ENCODE data around the gene NFRKB.

NFRKB gene

DNA sequence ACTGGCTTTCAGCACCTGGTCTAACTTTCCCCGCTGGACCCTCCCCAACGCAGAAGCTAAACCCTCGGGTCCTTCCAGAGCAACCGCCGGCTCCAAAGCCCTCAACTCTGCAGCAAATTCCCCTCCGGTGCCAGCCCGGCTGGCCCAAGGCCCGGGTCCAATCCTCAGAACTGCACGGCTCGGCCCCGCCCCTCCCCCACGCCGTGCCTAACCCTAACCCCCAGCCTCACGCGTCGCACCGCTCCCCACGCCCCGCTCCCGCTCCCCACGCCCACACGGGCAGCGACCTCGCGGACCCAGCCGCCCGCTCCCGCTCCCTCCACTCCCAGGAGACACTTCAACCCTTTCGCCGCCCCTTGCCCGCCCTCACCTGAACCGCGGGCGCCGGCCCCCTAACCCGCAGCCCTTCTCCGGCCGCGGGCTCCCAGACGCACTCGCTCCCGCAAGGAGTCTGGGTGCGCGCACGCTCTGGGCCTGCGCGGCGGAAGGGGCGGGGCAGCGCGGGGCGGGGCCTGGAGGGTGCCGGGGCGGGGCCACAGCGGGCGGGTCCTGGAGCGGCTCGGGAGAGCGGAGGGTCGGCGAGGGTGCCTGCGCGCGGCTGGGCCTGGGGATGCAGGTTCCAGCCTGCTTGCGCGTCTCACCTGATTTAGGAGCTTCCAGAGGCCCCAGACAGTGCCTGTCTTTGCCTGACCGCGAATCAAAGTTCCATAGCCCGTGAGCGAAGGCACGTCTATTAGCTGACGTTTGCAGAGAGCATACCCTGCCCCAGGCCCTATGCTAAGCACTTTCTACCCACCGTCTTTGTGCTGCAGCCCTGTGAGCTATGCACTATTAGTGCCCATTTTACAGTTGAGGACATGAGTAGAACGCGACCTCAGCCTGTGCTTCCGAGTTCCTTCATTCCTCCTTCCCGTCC, at the start of gene NFRKB:
TSS of gene NFRKB (minus strand) at position 453 of the 916 bp plus-strand sequence. CDS start 2,729 bp downstream, outside the sequence.
- DNase-seq (ENCODE audit: low read depth), result no peak

GRCh38 chr11:129944696-129945095, 49.3 kb upstream of the NFRKB start:
- no peak for DNase-seq (ENCODE audit: low read depth)

GRCh38 chr11:129943036-129943435, 47.7 kb upstream of the NFRKB start:
- DNase-seq (ENCODE audit: low read depth), result no peak

DNA sequence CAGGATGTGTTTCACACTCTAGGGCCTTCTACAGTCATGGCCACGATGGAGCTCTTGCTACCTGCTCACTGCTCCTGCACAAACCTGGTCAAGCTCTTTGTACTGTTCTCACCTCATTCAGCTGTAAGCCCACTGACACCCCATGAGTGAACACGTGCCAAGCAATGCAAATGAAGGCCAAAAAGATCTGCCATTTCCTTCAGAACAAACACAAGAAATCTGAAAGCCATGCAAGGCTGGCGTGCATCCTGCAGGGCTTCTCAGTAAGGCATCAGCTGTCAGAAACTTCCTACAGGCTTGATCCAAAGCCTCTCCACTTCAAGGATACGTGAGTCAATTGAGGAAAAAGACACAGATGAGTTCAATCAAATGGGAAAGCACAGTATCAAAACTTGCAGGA, 44.1 kb upstream of the NFRKB start:
- DNase-seq (ENCODE audit: low read depth), result no peak

- no peak for DNase-seq (ENCODE audit: low read depth)
Measured at GRCh38 chr11:129938764-129939163, 43.4 kb upstream of the NFRKB start.

GRCh38 chr11:129937592-129938238, 42.3 kb upstream of the NFRKB start:
- no peak for DNase-seq (ENCODE audit: low read depth)

- no peak for DNase-seq (ENCODE audit: low read depth)
Measured at GRCh38 chr11:129935723-129936122, 40.3 kb upstream of the NFRKB start.

- no peak for DNase-seq (ENCODE audit: low read depth)
Measured at GRCh38 chr11:129933891-129934290, 38.5 kb upstream of the NFRKB start.

DNA sequence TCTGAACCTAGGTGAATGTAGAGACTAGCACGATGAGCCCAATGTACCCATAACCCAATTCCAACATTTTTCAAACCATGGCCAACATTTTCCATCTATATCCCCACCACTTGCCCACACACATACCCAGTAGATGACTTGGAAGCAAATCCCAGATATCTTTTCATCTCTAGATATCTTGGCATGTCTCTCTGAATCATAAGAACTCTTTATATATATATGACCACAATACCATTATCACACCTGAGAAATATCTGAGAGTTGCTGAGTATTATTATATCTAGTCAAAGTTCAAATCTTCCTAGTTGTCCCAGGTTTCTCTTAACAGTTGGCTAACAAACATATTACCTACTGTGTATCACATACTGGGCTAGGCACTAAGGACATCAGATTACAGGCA, 37.9 kb upstream of the NFRKB start:
- DNase-seq (ENCODE audit: low read depth), result no peak

DNA sequence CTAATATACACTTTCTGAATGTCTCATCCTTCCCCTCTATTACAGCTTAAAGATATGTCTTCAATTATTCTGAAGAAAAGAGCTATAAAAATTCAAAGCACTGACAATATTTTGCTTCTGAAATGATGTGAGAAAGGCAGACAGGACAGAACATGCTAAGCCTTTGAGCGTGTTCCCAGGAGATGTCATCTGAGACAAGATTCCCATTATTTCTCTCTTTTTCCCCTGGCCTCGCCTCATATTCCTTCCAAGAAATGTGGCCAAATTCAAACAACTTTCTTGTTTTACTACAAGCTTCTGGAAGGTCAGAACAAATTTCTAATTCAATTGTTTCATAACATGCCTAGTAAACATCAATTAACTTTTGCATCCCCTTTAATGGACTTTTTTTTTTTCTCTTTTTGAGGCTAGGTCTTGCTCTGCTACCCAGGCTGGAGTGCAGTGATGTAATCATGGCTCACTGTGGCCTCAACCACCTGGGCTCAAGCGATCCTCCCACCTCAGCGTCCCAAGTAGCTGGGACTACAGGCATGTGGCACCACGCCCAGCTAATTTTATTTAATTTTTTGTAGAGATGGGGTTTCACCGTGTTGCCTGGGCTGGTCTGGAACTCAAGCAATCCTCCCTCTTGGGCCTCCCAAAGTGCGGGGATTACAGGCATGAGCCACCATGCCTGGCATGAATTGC, 37.1 kb upstream of the NFRKB start:
- DNase-seq (ENCODE audit: low read depth), result no peak

- DNase-seq (ENCODE audit: low read depth), result no peak
Measured at GRCh38 chr11:129930743-129931142, 35.4 kb upstream of the NFRKB start.

DNA sequence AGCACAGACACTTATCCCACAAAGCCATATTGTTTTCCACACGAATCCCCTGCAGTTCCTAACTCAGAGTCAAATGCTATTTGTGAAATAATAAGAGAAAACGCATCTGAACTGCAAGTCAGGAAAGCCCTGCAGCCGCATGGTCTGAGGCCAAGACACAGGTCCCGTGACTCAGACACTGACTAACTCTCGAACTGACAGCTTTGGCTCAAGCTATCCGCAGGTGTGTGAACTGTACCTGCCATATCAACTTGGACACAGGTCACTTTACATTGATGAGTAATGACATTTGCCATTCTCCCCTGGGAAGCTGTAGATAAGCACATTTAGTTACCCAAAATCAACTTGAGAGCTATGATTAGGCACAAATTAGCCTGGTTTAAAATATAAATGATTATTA, 34.9 kb upstream of the NFRKB start:
- no peak for DNase-seq (ENCODE audit: low read depth)

DNA sequence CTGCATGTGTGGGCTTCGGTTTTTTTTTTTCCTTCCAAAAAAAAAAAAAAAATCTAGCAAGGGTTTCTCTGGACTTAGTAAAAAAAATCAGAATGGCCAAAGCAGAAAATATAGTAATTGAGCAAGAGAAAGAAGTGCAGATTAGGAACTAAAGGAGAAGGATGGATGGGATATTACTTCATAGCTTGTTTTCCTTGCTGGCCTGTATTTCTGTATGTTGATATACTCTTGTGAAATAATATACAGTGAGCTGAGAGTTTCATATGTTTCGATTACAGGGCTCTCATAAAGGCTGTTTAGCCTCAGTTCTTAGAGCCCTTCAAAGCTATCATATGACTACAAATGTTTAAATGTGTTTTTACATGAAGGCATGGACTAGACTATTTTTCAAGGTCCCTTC, 34.3 kb upstream of the NFRKB start:
- DNase-seq (ENCODE audit: low read depth), result no peak

- no peak for DNase-seq (ENCODE audit: low read depth)
Measured at GRCh38 chr11:129928923-129929692, 33.7 kb upstream of the NFRKB start.

DNA sequence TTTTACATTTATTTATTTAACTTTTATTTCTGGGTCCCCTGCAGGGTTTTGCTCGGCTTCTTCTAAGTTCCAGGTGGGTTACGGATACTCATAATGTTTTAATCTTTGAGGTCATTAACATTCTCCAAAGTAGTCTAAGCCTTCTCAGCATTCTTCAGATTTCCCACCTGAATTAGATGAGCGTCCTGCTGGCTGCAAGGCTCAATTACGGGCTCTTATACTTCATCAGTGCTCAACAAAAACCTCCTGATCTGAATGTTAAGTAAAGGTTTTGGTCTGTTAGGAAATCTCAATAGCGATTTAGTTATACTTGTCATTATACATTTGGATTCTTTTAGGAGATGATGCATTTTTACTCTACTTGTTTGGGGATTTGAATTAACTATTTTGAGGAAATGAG, 27.3 kb upstream of the NFRKB start:
- DNase-seq (ENCODE audit: low read depth), result no peak

DNA sequence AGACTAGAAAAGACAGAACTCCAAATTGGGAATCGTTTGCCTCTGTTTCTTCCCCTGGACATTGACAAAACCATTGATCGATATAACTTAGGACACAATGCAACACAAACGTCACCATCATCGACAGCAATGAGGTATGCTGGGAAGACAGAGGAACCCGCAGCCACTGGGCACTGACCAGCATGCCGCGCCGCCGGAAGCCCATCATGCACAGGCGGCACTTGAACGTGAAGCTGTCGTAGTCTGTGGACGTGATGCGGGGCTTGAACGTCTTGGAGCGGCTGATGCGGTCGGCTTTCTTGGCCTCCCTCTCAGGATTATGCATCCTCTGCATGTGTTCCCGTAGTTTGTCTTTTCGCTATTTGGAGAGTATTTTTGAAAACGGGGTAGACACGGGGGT, 23.0 kb upstream of the NFRKB start:
- DNase-seq (ENCODE audit: low read depth), result no peak

GRCh38 chr11:129917231-129917630, 21.9 kb upstream of the NFRKB start:
- no peak for DNase-seq (ENCODE audit: low read depth)

GRCh38 chr11:129911298-129911697, 15.9 kb upstream of the NFRKB start:
- no peak for DNase-seq (ENCODE audit: low read depth)

GRCh38 chr11:129910360-129910759, 15.0 kb upstream of the NFRKB start:
- DNase-seq (ENCODE audit: low read depth), result no peak

DNA sequence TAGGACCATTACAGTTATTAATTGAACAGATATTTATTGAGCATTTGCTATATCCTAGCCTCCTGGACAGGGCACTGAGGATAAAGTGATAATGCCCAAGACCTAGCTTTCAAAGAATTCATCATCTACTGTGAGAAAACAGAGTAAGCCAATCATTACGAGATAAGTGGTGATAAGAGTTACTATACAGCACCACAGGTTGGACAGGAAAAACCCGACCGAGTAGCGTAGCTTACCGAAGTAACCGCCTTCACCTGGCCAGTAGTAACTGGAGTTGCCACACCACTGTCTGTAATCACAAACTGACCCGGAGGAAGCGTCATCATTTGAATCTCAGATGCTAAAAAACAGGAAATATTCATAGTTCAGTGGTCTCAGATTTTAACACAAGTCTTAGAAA, 10.0 kb upstream of the NFRKB start:
- DNase-seq (ENCODE audit: low read depth), result no peak

DNA sequence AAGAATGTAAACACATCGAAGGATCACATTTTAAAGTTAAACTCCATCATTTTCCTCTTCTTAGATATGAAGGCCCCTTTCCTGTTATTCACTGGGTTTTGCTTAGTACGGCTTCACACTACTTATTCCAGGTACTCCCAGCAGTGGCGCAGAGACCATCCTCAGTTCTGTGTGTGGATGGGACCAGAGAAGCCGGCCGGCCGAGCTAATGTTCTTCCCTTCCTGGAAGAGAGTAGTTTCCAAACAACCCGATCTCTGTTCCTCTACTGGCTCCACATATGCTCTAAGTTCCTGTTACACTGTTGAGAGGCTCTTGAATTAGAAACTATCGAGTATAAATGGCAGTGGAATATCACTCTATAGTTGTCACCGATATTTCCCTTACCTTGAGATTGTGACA, 684 bp upstream of the NFRKB start:
- DNase-seq (ENCODE audit: low read depth), result no peak

All from GM04503 (cell line).